Measurements from ENCODE around the gene FTCD. TPM values are rescaled to one million over a fixed set of nuclear protein-coding genes. Genes with fewer than 3 reads are reported as not detected.

The FTCD gene
- total RNA-seq, 6 experiments from 2014 or later, result 141 to 668 (median 417) TPM

- Histone ChIP-seq H3K4me3 (no peak overlapping the region), H3K4me1 (no peaks in the 10 kb centered on the region)
- intact Hi-C loops (cut with DNase I), result no loop called here
Measured at GRCh38 chr21:46091118-46091517, 64.3 kb downstream of the FTCD start.

GRCh38 chr21:46089285-46089684, 66.1 kb downstream of the FTCD start:
- Histone ChIP-seq H3K4me3 (no peak overlapping the region), H3K27ac (no peak overlapping the region), H3K27me3 (no peaks in the 10 kb centered on the region), H3K9me3 (peaks cover 0 to 3% (median 0%) of the 10 kb centered on the region in 4 donors), H3K4me1 (no peaks in the 10 kb centered on the region), H3K36me3 (no peaks in the 10 kb centered on the region)
- DNase-seq, result no peak
- 62% methylated on average over 3 of the region's 5 CpGs for WGBS (ENCODE audit: insufficient coverage, low coverage, low lambda C conversion rate, missing lambda C conversion rate)
- TF ChIP-seq POLR2A (IDR thresholded peaks at IDR 0.05) (no peak), CTCF (IDR thresholded peaks at IDR 0.05) (no peak)
- no peak for ATAC-seq
- intact Hi-C loops (cut with DNase I), result no loop called here

More at GRCh38 chr21:46091118-46091517, 64.3 kb downstream of the FTCD start:
- Histone ChIP-seq H3K36me3 (no peaks in the 10 kb centered on the region), H3K9me3 (peaks cover 0 to 3% (median 0%) of the 10 kb centered on the region in 4 donors), H3K27ac (no peak overlapping the region), H3K27me3 (no peaks in the 10 kb centered on the region)
- WGBS (ENCODE audit: insufficient coverage, low coverage, low lambda C conversion rate, missing lambda C conversion rate), result 70% methylated on average over 4 of the region's 4 CpGs
- DNase-seq, result no peak
- no peak for ATAC-seq
- TF ChIP-seq POLR2A (IDR thresholded peaks at IDR 0.05) (no peak), CTCF (IDR thresholded peaks at IDR 0.05) (no peak)

GRCh38 chr21:46088189-46088588, 67.2 kb downstream of the FTCD start:
- 58% methylated on average over 2 of the region's 2 CpGs for WGBS (ENCODE audit: insufficient coverage, low coverage, low lambda C conversion rate, missing lambda C conversion rate)
- H3K9me3 ChIP-seq, result peaks cover 0 to 3% (median 0%) of the 10 kb centered on the region in 4 donors
- no peaks in the 10 kb centered on the region for H3K27me3 ChIP-seq
- H3K27ac ChIP-seq, result no peak overlapping the region
- no peaks in the 10 kb centered on the region for H3K36me3 ChIP-seq
- DNase-seq (no peak), ATAC-seq (no peak)
- no peaks in the 10 kb centered on the region for H3K4me1 ChIP-seq
- intact Hi-C loops (cut with DNase I), result no loop called here
- no peak overlapping the region for H3K4me3 ChIP-seq
- no peak for TF ChIP-seq POLR2A (IDR thresholded peaks at IDR 0.05)
- TF ChIP-seq CTCF (IDR thresholded peaks at IDR 0.05), result no peak

- Histone ChIP-seq H3K4me3 (no peak overlapping the region), H3K27me3 (no peaks in the 10 kb centered on the region), H3K27ac (no peak overlapping the region), H3K36me3 (no peaks in the 10 kb centered on the region), H3K9me3 (peaks cover 0 to 3% (median 0%) of the 10 kb centered on the region in 4 donors), H3K4me1 (no peaks in the 10 kb centered on the region)
- TF ChIP-seq POLR2A (IDR thresholded peaks at IDR 0.05) (no peak), CTCF (IDR thresholded peaks at IDR 0.05) (no peak)
- DNase-seq (no peak), ATAC-seq (no peak)
- intact Hi-C loops (cut with DNase I), result no loop called here
- WGBS (ENCODE audit: insufficient coverage, low coverage, low lambda C conversion rate, missing lambda C conversion rate), result 74% methylated on average over 1 of the region's 1 CpG
Measured at GRCh38 chr21:46087641-46088040, 67.7 kb downstream of the FTCD start.

Other genes with a start within 250 kb of the FTCD start
- 10 to 100 TPM; 28.2 to 79.9 (median 51.1) TPM for gene COL6A1, start 173.8 kb downstream of the FTCD start, total RNA-seq
- 10 to 100 TPM; 17.3 to 81.7 (median 38.4) TPM for gene COL6A2, start 57.5 kb downstream of the FTCD start, total RNA-seq
- 1 to 10 TPM in 1 of 6 experiments, under 1 TPM in 3, not detected in 2; 0.31 to 1.7 (median 0.51) TPM for gene SPATC1L, start 28.9 kb upstream of the FTCD start, total RNA-seq
- 100 to 1,000 TPM in 1 of 6 experiments, 10 to 100 TPM in 5; 37.0 to 103 (median 59.6) TPM for gene LSS, start 73.2 kb upstream of the FTCD start, total RNA-seq
- 10 to 100 TPM; 34.4 to 44.6 (median 40.7) TPM for gene MCM3AP, start 130.0 kb upstream of the FTCD start, total RNA-seq
- gene YBEY, start 130.8 kb upstream of the FTCD start, total RNA-seq, result 10 to 100 TPM in 2 of 6 experiments, 1 to 10 TPM in 4; 6.3 to 16.0 (median 7.3) TPM
- 1 to 10 TPM in 5 of 6 experiments, under 1 TPM in 1; 1.00 to 2.4 (median 1.4) TPM for gene C21orf58, start 168.3 kb upstream of the FTCD start, total RNA-seq
- gene PCNT, start 168.6 kb upstream of the FTCD start, total RNA-seq, result 10 to 100 TPM in 5 of 6 experiments, 1 to 10 TPM in 1; 9.9 to 18.2 (median 14.1) TPM

Measured in right lobe of liver (tissue), 6 donors.